Measurements from ENCODE around the gene CAGE1. TPM values are rescaled to one million over a fixed set of nuclear protein-coding genes. Genes with fewer than 3 reads are reported as not detected.

CAGE1 gene
- total RNA-seq, 2 experiments from 2014 or later: 0.12 to 0.22 TPM

DNA sequence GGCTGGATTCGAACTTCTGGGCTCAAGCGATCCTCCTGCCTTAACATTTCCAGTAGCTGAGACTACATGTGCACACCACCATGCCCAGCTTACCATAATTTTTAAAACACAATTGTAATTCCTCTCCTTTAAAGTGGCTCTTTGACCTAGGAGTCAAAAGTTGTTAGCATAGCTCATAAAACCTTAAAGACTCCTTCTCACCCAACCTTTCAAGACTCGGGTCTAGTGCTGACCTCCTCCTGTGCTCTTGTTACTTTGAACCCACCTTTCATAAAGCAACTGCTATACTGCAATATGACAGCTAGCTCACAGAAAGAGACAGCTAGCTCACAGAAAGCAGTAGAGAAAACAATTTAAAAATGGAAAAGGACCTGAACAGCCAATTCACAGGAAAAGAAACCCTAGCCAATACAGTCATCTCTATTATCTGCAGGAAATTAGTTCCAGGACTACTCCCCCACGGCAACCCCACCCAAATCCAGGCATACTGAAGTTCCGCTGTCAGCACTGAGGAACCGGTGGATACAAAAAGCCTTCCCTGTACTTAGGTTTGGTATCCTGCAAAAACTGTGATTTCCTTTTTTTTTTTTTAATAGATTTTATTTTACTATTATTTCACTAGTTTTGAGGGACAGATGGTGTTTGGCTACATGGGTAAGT is 96.8 kb downstream of the CAGE1 start:
- CTCF ChIA-PET: interaction anchor here (1.0 kb wide), 1 partner anchor 97 kb away, joined by 4 read pairs; the partner anchor contains the start of genes CAGE1 and RIOK1

GRCh38 chr6:7290079-7290478 is 99.5 kb downstream of the CAGE1 start:
- Mint-ChIP-seq H3K27me3 (no peaks in the 10 kb centered on the region), H3K36me3 (peaks cover 44% of the 10 kb centered on the region), H3K4me3 (no peak overlapping the region), H3K9me3 (no peaks in the 10 kb centered on the region), H3K4me1 (ENCODE audit: low read depth) (peaks cover 2% of the 10 kb centered on the region), H3K27ac (no peak overlapping the region)
- intact Hi-C loops (cut with micrococcal nuclease): no loop called here
- ChIA-PET POLR2A (no interaction called here), CTCF (interaction anchor here (1.3 kb wide), 2 partner anchors 14 to 326 kb away, joined by 3 to 6 read pairs; no protein-coding TSS in a partner anchor)
- no peak for DNase-seq

More for the DNA sequence above, 96.8 kb downstream of the CAGE1 start:
- Mint-ChIP-seq H3K9me3 (no peaks in the 10 kb centered on the region), H3K27ac (no peak overlapping the region), H3K27me3 (no peaks in the 10 kb centered on the region), H3K4me3 (no peak overlapping the region), H3K36me3 (peaks cover 35% of the 10 kb centered on the region), H3K4me1 (ENCODE audit: low read depth) (peaks cover 6% of the 10 kb centered on the region)
- no peak for DNase-seq
- POLR2A ChIA-PET: interaction anchor here (0.5 to 1.3 kb wide), 3 partner anchors 11 to 777 kb away, joined by 3 read pairs; no protein-coding TSS in a partner anchor
- intact Hi-C loops (cut with micrococcal nuclease): no loop called here

- ChIA-PET CTCF (interaction anchor here (5.5 kb wide), 1 partner anchor 9 kb away, joined by 38 read pairs; no protein-coding TSS in a partner anchor), POLR2A (interaction anchor here (0.6 kb wide), 1 partner anchor 12 kb away, joined by 3 read pairs; no protein-coding TSS in a partner anchor)
- Mint-ChIP-seq H3K36me3 (peaks cover 33% of the 10 kb centered on the region), H3K9me3 (no peaks in the 10 kb centered on the region), H3K4me3 (no peak overlapping the region), H3K27ac (no peak overlapping the region), H3K27me3 (no peaks in the 10 kb centered on the region), H3K4me1 (ENCODE audit: low read depth) (peaks cover 17% of the 10 kb centered on the region)
- intact Hi-C loops (cut with micrococcal nuclease): no loop called here
- DNase-seq: no peak
These were observed 104.1 kb downstream of the CAGE1 start for GRCh38 chr6:7285416-7285815.

DNA sequence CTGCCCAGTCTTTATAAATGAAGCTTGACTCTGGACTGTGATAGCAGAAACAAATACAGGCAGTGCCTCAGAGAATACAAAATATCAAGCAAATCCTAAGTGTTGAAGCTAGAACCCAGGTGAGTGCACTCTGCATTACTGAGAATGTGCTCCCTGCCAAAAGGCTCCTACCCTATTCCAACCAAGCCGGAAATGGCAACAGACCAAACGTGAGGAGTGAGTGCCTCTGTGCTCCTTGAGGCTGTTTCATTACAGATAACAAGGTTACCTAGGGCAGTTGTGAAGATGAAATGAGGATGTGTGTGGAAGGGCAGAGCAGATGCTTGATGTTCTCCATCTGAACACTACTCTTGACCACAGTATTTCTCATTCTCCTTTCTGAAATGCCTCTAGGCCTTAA is 105.9 kb downstream of the CAGE1 start:
- peaks cover 19% of the 10 kb centered on the region for H3K4me1 Mint-ChIP-seq (ENCODE audit: low read depth)

DNA sequence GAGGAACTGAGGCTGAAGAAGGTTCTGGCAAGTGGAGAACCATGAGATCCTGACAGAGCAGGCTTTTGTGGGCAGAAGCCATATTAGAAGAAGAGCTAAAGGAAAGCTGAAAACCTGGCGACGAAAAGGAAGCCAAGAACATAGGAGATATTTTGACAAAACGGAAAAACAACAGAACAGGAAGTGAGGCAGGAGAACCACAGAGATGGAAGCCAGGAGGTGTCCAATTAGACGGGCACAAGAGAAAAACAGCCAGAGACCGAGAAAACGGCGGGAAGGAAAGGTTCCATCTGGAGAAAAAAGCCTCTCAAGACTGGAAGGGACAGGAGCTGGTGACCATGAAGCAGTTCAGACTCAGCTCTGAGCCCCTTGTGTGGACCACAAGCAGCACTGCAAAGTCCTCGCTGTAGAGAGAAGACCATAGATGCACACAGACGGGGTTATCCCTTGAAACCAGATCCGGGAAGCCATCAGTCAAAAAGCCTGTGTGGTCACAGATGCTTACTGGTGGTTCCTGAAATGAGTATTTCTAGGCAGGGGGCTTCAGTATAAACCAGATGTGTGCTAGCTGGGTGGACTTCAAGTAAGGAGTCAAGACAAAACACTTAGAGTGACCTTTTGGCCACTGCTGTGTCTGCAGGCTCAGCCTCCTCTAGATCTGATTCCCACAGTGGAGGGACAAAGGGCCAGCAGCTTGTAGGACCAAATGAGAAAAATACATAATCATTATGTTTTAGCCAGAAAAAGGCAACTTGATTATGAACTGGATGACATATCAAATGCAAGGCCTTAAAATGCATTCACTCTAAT is 107.2 kb downstream of the CAGE1 start:
- Mint-ChIP-seq H3K4me1 (ENCODE audit: low read depth) (peaks cover 19% of the 10 kb centered on the region), H3K4me3 (no peak overlapping the region), H3K36me3 (peaks cover 18% of the 10 kb centered on the region), H3K9me3 (no peaks in the 10 kb centered on the region), H3K27ac (peak overlapping the region; percentile 31), H3K27me3 (no peaks in the 10 kb centered on the region)
- ChIA-PET POLR2A (no interaction called here), CTCF (interaction anchor here (0.8 kb wide), 1 partner anchor 937 kb away, joined by 3 read pairs; no protein-coding TSS in a partner anchor)
- intact Hi-C loops (cut with micrococcal nuclease): loop anchor here (2.0 kb wide), 1 partner anchor 30 kb away; the partner anchor contains the start of gene SSR1
- DNase-seq: peak; percentile 41

More for the DNA sequence above, 105.9 kb downstream of the CAGE1 start:
- CTCF ChIA-PET: interaction anchor here (5.5 kb wide), 1 partner anchor 7 kb away, joined by 38 read pairs; no protein-coding TSS in a partner anchor
- POLR2A ChIA-PET: interaction anchor here (1.5 kb wide), 1 partner anchor 106 kb away, joined by 3 read pairs; the partner anchor contains the start of genes CAGE1 and RIOK1
- Mint-ChIP-seq H3K36me3 (peaks cover 28% of the 10 kb centered on the region), H3K27me3 (no peaks in the 10 kb centered on the region), H3K27ac (no peak overlapping the region), H3K4me3 (no peak overlapping the region), H3K9me3 (no peaks in the 10 kb centered on the region)
- no peak for DNase-seq
- intact Hi-C loops (cut with micrococcal nuclease): loop anchor here (2.0 kb wide), 1 partner anchor 29 kb away; the partner anchor contains the start of gene SSR1

Other genes with a start within 250 kb of the CAGE1 start
- 100 to 1,000 TPM; 156 to 164 TPM for gene SSR1, start 76.5 kb downstream of the CAGE1 start, total RNA-seq
- 10 to 100 TPM; 33.5 to 38.7 TPM for gene RIOK1, start 66 bp upstream of the CAGE1 start, total RNA-seq
- gene DSP, start 151.9 kb upstream of the CAGE1 start, total RNA-seq: under 1 TPM; 0.07 to 0.12 TPM
- 10 to 100 TPM; 21.1 to 21.8 TPM for gene SNRNP48, start 200.5 kb upstream of the CAGE1 start, total RNA-seq

All from activated CD4-positive, alpha-beta memory T cell treated with anti-CD3 and anti-CD28 coated beads for 36 hours (primary cell).